Tibial artery (tissue), 4 donors: Measurements from ENCODE around the gene BANP.

ENCODE experiments used
- DNase-seq, 2 donors: peaks; one replicate each; pipeline ENCODE4 v3.0.0-alpha.2; 2019
- H3K27ac ChIP-seq, 2 donors: fragments of 200-600 bp; sonication (generic) in 1 of 2; 1 replicate in 1 of 2; 2 replicates in 1 of 2; pipeline ENCODE4 v1.5.1; 2018 to 2019; ENCODE audit warnings: mild to moderate bottlenecking in 1 of 2
- H3K27me3 ChIP-seq, 2 donors: fragments of 200-600 bp; sonication (generic) in 1 of 2; one replicate each; pipeline versions ENCODE4 v1.5.1 to v1.6.0; 2016 to 2019
- H3K36me3 ChIP-seq, 3 donors: fragments of 200-600 bp; sonication (generic) in 2 of 3; one replicate each; pipeline ENCODE4 v1.5.1; 2016 to 2019; ENCODE audit warnings: mild to moderate bottlenecking in 2 of 3
- H3K4me1 ChIP-seq, 4 donors: fragments of 200-600 bp; sonication (generic) in 2 of 4; 1 replicate in 3 of 4; 2 replicates in 1 of 4; pipeline ENCODE4 v1.5.1; 2016 to 2019
- H3K4me3 ChIP-seq, 2 donors: fragments of 200-600 bp; sonication (generic) in 1 of 2; 1 replicate in 1 of 2; 2 replicates in 1 of 2; pipeline ENCODE4 v1.5.1; 2018 to 2019; ENCODE audit warnings: mild to moderate bottlenecking in 2 of 2
- H3K9me3 ChIP-seq, 3 donors: fragments of 200-600 bp; sonication (generic) in 1 of 3; one replicate each; pipeline ENCODE4 v1.5.1; 2016 to 2019
- intact Hi-C: fragments of 100-400 bp; cut with DNase I; formaldehyde crosslinking; loops from one replicate; pipeline ENCODE4 v1.15.0; 2023; ENCODE audit warnings: low total_unique reads
- TF ChIP-seq, protein P1 (sequence below), 2 experiments: fragments of 200-600 bp in 1 of 2; fragments of 450-650 bp in 1 of 2; IDR thresholded peaks; one replicate each; pipeline ENCODE4 v1.5.1; 2017 to 2019; ENCODE audit warnings: antibody characterized with exemption in 2 of 2, mild to moderate bottlenecking in 1 of 2, moderate library complexity in 1 of 2

BANP gene

DNA sequence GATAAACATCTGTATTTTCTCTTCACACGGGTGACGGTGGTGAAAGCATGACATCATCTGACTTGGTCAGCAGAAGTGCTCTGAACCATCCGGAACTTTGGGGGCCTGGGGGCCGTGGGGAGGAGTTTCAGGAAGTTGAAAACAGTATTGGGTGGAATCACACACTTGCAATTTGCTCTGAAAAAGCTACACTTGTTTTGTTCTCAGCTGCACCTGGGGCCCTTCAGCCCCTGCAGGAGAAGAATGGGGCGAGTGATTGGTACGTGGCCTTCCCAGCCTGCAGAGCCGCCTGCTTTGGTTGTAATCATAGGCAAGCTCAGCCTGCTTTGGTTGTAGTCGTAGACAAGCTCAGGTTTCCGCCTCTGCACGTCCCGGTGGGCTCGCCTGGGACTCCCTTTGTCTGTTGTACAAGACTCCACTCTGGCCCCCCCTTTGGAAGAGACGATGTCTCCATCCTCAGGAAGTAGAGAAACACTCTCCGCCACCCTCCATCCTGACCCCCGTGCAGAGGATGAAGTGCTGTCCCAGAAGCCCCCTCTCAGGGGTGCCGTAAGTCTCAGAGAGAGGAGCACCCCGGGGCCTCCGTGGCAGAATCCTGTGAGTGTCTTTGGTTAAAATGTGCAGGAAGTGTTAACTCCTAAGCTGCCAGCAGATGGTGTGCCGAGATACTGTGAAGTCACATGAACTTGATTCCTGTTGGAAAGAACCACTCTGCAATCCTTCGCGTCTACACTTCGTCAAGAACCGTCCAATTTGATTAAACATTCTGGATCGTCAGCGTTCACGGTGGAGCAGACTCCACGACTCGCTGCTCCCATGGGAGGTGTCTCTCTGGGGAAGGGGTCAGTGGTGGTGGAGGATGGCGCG is 5.4 kb downstream of the BANP start:
- Histone ChIP-seq H3K4me1 (peaks cover 0 to 47% (median 24%) of the 10 kb centered on the region in 4 donors), H3K27ac (no peak overlapping the region)
- DNase-seq = peak; percentile 48 to 68

DNA sequence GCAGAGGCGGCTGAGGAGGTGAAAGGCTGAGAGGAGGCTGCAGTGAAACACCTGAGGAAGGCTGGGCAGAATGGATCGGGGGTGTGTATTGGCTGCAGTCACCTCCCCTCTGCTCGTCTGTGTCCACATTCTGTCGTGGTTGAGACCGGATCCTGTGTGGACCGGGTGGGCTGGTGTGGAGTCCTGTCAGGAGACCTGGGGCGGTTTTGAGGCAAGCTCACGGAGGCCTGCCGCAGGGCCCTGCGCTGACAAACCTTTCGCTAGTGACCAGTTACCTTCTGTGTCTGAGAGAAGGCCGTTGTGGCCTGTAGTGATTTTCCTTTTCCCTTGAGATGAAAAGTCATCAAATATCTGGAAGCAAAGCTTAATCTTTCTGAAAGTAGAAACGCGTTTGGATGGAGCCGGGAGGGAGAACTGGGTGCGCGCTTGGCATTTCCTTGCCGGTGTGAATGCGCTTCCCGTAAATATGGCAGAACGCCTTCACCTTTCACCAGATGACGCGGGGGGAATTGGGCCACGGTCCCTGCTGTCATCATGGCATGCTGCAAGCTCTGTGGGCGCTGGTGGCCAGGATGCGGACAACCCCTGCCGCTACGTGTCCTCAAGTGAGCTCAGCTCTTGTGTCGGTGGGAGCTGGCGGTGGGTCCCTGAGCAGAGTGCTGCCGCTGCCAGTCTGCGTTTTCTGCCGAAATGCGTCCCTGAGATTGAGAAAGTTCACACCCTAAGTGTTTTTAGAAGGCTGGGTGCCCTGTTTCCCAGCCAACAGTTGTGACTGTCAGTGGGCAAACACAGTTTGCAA is 6.3 kb downstream of the BANP start:
- TF ChIP-seq, protein P1, sequence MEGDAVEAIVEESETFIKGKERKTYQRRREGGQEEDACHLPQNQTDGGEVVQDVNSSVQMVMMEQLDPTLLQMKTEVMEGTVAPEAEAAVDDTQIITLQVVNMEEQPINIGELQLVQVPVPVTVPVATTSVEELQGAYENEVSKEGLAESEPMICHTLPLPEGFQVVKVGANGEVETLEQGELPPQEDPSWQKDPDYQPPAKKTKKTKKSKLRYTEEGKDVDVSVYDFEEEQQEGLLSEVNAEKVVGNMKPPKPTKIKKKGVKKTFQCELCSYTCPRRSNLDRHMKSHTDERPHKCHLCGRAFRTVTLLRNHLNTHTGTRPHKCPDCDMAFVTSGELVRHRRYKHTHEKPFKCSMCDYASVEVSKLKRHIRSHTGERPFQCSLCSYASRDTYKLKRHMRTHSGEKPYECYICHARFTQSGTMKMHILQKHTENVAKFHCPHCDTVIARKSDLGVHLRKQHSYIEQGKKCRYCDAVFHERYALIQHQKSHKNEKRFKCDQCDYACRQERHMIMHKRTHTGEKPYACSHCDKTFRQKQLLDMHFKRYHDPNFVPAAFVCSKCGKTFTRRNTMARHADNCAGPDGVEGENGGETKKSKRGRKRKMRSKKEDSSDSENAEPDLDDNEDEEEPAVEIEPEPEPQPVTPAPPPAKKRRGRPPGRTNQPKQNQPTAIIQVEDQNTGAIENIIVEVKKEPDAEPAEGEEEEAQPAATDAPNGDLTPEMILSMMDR (IDR thresholded peaks at IDR 0.05) = no peak
- Histone ChIP-seq H3K9me3 (no peaks in the 10 kb centered on the region), H3K36me3 (peaks cover 0 to 14% (median 0%) of the 10 kb centered on the region in 3 donors), H3K27ac (no peak overlapping the region), H3K27me3 (no peaks in the 10 kb centered on the region), H3K4me3 (no peak overlapping the region), H3K4me1 (peaks cover 0 to 41% (median 18%) of the 10 kb centered on the region in 4 donors)
- intact Hi-C loops = loop anchor here (5.0 kb wide), 1 partner anchor 615 kb away; the partner anchor contains the start of gene ZC3H18
- DNase-seq = no peak

More for the DNA sequence above, 5.4 kb downstream of the BANP start:
- no peaks in the 10 kb centered on the region for H3K9me3 ChIP-seq
- TF ChIP-seq, protein P1 (IDR thresholded peaks at IDR 0.05) = no peak
- H3K27me3 ChIP-seq = no peaks in the 10 kb centered on the region
- intact Hi-C loops = loop anchor here (5.0 kb wide), 1 partner anchor 616 kb away; the partner anchor contains the start of gene ZC3H18
- H3K4me3 ChIP-seq = peak overlapping the region in 1 of 2 donors; percentile 13
- H3K36me3 ChIP-seq = peaks cover 0 to 14% (median 0%) of the 10 kb centered on the region in 3 donors

DNA sequence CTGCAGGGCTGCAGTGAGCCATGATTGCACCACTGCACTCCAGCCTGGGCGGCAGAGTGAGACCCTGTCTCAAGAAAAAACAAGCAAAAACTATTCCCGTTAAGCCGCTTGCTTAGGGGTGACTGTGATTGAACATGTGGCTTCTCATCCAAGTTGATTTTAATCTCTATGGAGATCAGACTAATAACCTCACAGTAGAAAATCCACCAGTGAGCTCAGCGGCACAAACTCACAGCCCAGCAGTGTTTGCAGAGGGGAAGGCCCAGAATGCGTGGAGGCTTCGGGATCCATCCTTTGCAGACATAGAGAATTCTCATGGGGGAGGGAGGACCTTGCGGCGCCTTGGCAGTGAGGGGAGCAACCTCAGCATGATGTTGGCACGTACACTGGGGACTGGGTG is 7.4 kb downstream of the BANP start:
- Histone ChIP-seq H3K9me3 (no peaks in the 10 kb centered on the region), H3K4me1 (peaks cover 0 to 29% (median 10%) of the 10 kb centered on the region in 4 donors), H3K27me3 (no peaks in the 10 kb centered on the region), H3K27ac (no peak overlapping the region), H3K4me3 (no peak overlapping the region), H3K36me3 (peaks cover 0 to 14% (median 0%) of the 10 kb centered on the region in 3 donors)
- intact Hi-C loops = loop anchor here (5.0 kb wide), 1 partner anchor 614 kb away; the partner anchor contains the start of gene ZC3H18
- TF ChIP-seq, protein P1 (IDR thresholded peaks at IDR 0.05) = no peak
- DNase-seq = no peak

DNA sequence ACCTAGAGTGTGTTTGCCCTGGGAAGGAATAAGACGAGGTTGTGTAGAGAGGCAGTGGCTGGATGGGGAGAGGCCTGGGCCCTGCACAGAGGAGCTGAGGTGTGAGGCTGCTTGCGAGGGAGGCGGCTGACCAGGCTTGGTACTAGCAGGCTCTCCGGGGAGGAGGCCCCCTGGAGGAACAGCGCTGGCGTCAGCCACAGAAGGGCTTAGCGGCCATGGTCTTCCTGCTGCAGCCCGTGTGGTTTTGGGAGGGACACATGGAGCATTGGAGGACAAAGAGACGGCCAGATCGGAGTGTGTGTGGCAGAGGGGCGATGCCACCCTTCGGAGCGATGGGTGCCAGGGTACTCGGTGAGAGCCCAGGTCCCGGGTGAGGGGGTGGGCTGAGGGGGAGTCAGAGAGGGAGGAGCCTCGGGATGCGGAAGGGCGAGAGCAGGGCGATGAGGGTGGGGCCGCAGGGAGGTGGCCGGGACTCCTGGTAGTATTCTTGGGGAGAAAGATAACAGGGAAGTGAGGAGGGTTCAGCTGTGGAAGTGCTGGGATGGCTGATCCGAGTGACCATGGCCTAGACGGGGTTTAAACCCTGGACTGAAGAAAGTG is 8.3 kb downstream of the BANP start:
- Histone ChIP-seq H3K36me3 (peaks cover 0 to 14% (median 0%) of the 10 kb centered on the region in 3 donors), H3K4me1 (peaks cover 0 to 23% (median 5%) of the 10 kb centered on the region in 4 donors), H3K9me3 (no peaks in the 10 kb centered on the region), H3K4me3 (no peak overlapping the region), H3K27me3 (no peaks in the 10 kb centered on the region), H3K27ac (no peak overlapping the region)
- DNase-seq = no peak
- intact Hi-C loops = loop anchor here (5.0 kb wide), 1 partner anchor 613 kb away; the partner anchor contains the start of gene ZC3H18
- TF ChIP-seq, protein P1 (IDR thresholded peaks at IDR 0.05) = no peak

- no peak overlapping the region for H3K4me3 ChIP-seq
- peaks cover 0 to 9% (median 0%) of the 10 kb centered on the region in 3 donors for H3K36me3 ChIP-seq
- TF ChIP-seq, protein P1 (IDR thresholded peaks at IDR 0.05) = no peak
- no peak for DNase-seq
- H3K27me3 ChIP-seq = no peaks in the 10 kb centered on the region
- peaks cover 0 to 18% (median 3%) of the 10 kb centered on the region in 4 donors for H3K4me1 ChIP-seq
- no peak overlapping the region for H3K27ac ChIP-seq
- no peaks in the 10 kb centered on the region for H3K9me3 ChIP-seq
- intact Hi-C loops = no loop called here
Measured at GRCh38 chr16:87960296-87960695, 9.1 kb downstream of the BANP start.
